Activated CD4-positive, alpha-beta T cell treated with anti-CD3 and anti-CD28 coated beads, Interleukin-2, amount 50 U/mL, for 4 hours (primary cell): ENCODE data around the gene MTHFSD.
A peak's percentile ranks its signal among the peaks of the same experiment; 100 is the strongest.

Source experiments
- DNase-seq, 2 experiments: peaks; one replicate each; pipeline ENCODE4 v3.0.0-alpha.2; 2020

The MTHFSD gene

DNA sequence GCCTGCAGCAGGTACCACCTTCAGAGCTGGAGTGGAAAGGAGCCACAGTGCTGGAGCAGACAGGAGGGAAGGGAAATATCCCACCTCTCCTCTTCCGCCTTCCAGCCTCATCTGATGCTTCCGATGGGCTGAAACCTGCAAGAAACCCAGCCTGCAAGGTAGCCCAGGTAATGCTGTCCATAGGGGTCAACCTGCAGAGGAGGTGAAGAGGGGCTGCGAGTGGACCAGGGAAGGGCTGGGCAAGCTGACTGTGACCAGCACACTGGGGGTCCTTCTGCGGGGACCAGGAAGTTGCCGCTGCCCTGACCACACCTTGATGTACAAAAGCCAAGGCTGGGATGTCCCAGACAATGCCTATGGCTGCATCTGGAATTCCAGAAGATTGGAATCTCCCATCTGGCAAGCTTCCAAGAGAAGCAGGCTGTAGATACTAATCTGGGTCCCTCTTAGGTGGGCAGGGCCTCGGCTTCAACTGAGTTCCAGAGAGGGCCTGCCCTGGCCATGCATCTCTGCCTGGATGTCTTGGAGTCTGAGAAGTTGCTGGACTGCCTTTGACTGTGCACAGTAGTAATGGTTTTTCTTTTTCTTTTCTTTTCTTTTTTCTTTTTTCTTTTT, 29.1 kb upstream of the MTHFSD start:
- DNase-seq, result no peak

DNA sequence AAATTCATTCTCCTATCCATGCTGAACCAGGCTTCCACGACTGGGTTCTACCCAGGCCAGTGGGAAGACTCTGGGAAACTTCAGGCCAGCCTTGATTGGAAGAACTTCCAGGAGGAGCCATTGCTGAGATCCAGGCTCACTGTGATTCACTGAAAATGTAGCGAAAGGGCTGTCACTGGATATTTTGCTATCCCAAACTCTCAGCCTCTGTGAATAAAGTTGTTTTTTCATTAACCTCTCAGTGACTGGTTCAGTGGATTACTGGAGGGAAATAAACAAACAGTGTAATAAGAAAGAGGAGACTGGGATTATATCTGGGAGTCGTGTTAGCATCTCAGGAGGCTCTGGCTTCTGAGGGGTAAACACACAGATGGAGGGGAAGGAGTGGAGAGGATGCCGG, 26.4 kb upstream of the MTHFSD start:
- no peak for DNase-seq

DNA sequence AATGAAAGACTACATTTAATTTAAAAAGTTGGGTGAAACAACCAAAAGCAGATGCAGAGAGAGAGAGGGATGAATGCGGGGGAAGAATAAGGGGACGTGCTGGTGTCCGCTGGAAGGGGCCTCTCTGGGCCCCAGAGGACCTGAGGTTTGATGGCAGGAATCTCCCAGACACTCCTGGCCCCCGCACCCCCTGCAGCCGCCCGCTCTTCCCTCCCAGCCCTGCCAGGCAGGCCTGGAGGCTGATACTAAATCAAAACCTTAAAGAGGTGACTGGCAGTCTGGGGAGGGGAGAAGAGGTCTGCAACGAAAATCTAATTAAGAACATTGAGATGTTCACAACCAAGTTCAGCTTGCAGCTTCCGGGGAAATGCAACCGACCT, 25.7 kb upstream of the MTHFSD start:
- no peak for DNase-seq

DNA sequence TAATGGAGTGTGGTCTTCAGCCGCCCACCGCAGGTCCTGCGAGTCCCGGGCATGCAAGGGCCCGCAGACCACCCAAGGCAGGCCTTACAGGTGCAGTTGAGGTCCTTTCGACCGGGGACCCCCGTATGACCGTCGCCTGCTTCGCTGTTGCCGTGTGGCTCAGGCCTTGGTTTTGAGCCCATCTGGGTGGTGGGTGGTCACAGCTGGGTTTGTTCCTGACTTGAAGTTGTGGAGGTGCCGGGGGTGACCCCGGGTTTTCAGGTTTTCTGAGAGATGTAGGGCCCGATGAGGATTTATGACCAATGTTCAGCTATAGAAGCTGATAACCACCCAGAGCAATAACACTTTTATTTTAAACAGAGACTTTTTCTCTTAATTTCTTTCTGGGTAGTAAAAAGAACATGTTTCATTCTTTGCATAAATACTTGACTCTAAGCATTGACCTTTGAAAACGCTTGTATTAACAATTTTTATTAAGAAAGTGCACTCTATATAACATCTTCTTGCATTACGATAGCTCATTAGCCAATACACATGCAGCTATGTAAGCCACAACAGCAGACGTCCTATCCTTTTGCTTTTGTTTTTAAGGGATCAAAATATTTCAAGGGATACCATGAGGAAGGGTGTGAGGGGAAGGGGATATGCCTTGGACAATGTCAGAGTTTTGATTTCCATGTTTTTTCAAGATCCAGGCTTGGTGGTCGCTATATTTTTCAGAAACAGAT, 25.2 kb upstream of the MTHFSD start:
- no peak for DNase-seq

DNA sequence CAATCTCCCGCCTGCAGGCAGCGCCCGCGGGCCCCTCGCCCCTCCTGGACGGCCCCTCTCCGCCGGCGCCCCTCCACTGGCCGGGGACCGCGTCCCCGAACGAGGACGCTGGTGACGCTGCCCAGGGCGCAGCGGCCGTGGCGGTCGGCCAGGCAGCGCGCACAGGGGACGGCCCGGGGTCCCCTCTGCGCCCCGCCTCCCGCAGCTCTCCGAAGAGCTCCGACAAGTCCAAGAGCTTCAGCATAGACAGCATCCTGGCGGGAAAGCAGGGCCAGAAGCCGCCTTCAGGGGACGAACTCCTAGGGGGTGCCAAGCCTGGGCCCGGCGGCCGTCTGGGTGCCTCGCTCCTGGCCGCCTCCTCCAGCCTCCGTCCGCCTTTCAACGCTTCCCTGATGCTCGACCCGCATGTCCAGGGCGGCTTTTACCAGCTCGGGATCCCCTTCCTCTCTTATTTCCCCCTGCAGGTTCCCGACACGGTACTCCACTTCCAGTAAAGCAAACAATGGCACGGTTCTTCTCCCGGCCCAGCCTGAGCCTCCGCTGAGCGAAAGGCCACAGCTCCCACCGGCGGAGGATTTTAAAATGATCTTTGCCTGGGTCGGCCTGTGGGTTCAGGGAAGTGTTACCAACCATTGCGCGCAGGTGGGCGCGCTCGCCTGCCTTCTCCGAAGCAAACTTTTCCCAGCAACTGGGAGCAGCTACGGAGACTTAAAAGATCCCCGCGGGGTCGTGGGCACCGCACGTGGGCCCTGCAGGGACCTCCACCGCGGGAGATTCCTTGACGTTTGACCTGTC, 24.4 kb upstream of the MTHFSD start:
- no peak for DNase-seq

DNA sequence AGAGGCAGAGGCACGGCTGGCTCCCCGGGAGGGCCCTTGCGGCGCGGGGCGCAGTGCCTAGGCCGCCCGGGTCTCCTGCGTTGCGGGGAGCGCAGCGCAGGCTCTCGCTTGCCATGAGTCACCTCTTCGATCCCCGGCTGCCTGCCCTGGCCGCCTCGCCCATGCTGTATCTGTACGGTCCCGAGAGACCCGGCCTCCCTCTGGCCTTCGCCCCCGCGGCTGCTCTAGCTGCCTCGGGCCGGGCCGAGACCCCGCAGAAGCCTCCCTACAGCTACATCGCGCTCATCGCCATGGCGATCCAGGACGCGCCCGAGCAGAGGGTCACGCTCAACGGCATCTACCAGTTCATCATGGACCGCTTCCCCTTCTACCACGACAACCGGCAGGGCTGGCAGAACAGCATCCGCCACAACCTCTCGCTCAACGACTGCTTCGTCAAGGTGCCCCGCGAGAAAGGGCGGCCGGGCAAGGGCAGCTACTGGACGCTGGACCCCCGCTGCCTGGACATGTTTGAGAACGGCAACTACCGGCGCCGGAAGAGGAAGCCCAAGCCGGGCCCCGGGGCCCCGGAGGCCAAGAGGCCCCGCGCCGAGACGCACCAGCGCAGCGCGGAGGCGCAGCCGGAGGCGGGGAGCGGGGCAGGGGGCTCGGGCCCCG, 23.7 kb upstream of the MTHFSD start:
- no peak for DNase-seq

DNA sequence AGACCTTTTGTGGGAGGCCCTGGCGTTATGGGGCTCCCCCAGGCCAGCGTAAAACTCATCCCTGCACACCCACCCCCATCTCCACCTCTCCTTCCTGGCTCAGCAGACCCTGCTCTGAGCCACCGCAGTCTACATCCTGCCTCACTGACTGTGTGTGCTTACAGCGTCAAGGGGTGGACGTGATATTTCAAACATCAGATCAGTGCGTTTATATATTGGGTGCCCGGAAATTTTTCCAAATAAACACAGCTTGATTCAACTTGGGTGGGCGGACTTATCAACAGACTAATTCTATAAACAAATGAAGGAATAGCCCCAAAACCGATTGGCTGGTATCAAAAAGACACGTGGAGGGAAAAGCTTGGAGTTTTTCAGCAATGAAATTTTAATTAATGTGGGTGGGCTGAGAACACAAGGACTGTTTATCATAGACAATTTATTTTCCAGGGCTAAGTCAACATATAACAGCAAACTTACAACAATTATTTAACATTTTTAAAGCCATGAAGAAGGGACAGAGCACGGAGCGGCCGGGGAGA, 23.1 kb upstream of the MTHFSD start, which contains the start of gene FOXL1:
Gene FOXL1, plus strand, starts transcription at position 489 of the 539 bp plus-strand sequence. CDS start 175 bp downstream, outside the sequence.
- DNase-seq, result no peak

DNA sequence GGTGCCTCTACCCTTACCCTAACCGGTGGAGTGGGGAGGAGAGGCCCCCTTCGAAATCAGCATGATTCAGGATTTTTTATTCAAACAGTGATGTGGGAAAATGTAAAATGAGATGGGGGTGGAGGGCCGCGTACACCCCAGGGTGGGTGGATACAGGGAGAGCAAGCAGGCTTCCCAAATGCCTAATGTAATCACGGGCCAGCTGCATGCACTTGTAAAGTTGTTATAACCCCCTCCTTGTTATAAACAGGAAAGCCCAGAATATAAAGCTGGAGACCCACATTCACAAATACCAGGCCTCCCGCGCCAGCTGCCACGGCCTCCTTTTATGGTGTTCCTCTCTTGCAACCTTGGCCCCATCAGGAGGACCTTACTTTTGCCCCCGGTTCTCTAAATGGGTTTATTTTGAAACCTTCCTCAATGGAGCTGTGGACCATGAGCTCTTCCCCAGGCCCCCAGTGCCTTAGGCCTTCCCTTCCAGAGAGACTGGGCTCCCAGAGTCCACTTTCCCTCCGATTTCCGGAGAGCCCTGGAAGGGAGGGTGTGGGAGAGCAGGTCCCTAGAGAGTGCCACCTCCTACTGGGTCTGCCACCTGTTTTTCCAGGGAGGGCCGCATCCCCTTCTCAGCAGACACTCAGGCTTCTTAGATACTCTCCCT, 22.4 kb upstream of the MTHFSD start:
- DNase-seq, result no peak

DNA sequence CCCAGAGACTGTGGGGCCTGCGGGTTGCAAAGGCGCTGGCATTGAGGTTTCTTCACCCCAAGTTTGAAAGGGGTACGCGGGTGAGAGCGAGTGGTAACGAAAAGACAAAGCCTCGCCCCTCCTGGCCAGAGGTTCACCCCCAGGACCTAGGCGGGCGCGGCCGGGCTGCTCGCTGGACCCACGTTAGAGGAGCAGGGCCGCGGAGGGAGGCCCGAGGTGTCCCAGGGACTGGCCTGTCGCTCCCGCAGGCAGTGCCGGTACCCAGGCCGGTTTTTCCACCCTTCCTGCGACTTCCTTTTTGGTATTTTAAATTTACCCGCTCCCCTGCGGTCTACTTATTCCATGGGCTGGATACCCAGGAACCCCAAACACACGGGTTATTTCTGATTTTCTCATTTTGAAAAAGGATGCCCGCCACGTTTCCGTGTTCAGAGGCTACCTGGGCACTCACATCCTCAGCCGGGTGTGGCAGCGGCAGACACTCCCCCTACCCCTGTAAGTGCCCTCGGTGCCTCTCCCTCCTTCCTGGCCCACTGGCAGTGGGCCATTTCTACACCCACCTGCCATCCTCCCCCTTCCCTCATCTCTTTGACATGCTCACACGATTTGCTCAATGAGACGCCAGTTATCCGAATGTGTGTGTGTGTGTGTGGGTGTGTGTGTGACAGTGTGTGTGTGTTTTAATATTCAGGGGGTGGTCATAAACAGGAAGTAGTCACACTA, 21.7 kb upstream of the MTHFSD start:
- no peak for DNase-seq

DNA sequence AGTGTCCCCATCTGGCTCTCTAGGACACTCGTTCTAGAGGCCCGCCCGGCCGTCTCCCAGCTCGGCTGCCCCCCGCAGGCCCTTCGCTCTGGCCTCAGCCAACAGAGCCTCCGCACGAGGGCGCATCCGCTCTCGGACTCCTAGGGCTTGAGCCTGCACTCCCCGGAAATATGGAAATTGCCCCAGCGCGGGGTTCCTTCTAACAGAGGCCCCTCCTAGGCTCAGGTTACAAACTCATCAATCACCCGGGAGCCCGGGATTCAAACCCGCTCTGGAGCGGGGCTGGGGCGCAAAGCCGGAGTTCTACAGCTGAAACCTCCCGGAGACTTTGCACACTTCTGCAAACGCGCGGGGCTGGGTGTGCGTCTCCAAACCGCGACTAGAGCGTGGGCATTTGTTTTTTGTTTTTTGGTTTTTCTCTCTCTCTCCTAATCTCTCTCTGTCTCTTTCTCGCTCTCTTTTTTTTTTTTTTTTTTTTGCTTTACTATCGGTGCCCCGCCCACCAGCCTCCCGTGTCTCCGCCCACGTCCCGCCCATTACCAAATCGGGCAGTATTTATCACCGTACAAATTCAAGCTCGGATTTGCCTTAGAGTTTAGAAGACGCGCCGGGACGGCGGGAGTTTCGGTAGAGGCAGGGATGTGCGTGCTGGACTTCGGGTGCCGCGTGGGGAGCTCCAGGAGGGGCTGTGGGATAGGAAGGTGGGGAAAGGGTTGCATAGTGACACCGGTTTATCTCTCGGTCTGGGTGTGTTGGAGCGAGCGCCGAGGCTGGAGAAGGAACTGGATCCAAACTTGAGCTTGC, 20.9 kb upstream of the MTHFSD start:
- DNase-seq, result peak; percentile 34 to 37

DNA sequence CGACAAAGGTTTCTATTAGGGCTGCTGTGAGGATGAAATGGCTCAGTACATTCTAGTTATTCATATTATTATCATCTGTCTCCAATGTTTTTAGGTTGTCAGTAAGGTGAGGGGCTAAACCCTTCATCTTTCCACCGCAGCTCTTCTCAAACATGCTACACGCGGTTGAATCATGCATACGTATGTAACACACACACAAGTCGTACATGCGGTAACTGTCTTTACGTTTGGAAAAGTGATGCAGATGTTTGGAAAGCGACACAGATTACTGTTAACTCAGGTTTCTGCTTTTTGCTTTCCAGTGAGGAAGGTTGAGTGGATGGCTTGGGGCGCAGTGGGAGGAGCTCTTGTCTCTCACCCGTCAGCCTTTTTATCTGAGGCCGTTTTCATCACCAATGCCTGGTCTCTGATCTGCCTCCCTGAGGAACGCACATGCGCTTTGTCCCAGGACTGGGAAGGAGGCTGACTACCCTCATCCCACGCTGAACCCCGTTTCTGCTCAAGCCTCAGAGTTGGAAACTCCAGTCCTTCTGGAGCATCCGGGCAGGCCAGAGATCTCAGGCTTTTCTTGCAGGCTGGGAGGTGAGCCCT, 20.2 kb upstream of the MTHFSD start:
- DNase-seq, result no peak

DNA sequence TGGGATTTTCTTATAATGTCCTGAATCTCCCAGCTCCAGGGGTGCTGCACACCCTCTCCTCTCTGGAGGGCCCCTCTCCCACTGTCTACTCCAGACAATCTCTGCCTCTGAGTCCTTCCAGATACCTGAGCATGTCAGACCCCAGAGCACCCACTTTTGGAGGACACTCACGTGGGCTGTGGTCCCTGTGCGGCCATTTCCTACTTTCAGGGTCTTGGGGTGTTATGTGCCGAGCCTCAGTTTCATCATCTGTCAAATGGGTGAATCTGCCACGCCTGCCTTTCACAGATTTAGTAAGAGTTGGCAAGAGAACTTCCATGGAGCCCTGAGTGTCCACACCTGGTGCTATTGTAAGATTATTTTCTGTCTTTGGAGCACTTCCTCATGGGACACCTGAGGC, 19.6 kb upstream of the MTHFSD start:
- DNase-seq, result no peak

DNA sequence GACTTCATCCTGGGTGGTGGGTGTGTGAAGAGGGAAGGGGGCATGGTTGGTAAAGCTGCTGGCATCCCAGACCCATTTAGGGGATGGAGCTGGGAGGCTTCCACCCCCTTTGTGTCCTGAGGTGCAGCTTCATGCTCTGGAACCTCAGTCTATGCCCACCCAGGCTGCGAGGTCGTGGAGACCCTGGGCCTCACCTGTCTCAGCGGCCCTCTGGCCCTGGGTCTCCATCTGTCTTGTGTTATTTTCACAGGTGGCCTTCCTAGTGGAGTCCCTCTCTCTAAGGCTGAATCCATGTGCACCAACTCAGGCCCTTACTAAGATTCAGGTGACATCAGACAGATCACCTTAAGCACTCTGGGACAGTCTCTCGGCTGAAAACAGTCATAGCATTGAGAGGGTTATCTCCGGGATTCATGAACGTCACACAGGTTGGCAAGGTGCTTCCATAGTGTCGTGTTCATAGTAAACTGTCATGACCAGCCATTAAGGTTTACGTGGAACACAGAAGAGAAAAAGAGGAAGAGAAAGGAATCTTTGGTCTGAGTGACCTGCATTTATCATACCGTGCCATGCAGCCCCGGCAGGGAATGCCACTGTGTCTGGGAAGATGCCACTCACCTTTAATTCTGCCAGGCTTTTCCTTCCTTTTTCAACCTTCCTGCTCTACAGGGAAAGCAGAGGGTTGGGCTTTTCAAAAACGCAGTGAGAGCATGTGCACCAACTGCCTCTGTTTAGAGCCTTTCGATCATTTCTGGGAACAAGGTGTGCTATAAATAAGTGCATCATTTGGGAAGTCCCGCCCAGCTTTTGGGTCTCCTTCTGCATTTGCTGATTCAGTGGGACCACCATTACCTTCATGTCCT, 18.8 kb upstream of the MTHFSD start:
- DNase-seq, result no peak

DNA sequence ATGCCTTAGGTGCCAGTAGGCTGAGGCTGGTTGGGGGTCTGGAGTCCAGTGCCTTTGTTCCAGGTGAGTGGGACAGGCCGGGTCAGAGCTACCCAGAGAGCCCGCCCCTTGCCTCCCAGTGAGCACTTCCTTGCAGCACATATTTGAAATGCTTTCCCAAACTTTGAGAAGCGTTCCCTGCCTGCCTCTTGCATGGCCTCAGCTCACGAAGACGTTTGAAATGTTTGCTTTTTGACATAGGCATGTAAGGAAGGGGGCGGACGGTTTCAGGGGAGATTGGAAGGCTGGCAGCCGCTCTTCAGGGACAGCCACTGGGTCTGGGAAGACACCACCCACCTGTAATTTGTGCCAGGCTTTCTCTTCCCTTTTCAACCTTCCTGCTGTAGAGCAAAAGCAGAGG, 18.2 kb upstream of the MTHFSD start:
- no peak for DNase-seq

DNA sequence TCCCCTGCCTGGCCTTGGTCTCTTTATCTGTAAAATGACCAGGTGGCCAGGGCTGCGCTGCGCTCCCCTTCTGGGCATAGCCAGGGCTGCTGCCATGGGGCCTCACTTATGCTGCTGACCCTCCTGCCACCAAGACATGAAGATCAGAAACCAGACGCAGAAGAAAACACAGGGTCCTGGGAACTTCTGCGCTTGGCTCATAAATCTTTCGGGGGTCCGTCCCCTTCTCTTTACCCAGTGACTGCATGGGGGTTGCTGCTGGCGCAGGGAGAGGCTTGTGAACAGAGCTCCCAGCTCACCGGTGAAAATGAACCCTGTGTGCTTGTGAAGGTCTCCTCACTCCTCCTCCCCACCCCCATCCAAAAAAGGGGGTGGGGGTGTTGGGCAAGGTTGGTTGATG, 17.6 kb upstream of the MTHFSD start:
- no peak for DNase-seq

DNA sequence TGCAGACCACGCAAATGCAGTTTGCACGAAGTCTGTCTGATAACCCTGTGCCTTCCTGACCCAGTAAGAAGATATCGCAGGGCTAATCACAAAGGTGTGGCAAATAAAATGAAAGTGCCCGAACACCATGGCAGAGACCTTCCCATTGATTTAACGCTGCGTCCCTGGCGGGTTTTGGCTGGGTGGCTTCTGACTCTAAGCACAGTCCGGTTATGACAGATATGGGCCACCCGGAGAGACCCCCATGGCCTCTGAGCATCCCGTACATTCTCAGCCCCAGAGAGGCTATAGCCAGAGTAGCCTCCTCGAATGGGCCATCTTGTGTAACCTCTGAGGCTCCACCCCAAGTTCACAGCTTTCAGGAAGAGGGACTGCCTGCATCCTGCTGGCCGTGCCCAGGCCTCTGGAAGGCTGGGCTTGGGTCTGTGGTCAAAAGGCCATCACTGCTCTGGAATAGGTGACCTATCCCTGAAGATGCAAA, 17.0 kb upstream of the MTHFSD start:
- no peak for DNase-seq

DNA sequence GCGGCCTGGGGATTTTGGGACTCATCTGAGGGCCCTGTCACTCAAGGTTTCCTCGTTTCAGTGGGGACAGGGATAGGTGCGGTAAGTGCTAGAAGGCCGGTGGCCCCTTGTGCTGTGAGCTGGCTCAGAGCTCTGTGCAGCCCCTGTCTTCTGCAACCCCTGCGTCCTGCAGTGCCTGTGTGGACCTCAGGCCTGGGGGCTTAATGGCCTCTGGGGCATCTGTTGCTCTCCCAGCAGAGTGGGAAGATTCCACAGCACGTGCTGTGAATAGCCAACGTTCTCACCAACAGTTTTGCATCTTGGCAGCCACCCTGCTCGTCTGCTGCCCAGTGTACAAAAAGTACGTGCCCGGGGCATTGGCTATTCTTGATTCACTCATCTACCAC, 16.5 kb upstream of the MTHFSD start:
- no peak for DNase-seq

DNA sequence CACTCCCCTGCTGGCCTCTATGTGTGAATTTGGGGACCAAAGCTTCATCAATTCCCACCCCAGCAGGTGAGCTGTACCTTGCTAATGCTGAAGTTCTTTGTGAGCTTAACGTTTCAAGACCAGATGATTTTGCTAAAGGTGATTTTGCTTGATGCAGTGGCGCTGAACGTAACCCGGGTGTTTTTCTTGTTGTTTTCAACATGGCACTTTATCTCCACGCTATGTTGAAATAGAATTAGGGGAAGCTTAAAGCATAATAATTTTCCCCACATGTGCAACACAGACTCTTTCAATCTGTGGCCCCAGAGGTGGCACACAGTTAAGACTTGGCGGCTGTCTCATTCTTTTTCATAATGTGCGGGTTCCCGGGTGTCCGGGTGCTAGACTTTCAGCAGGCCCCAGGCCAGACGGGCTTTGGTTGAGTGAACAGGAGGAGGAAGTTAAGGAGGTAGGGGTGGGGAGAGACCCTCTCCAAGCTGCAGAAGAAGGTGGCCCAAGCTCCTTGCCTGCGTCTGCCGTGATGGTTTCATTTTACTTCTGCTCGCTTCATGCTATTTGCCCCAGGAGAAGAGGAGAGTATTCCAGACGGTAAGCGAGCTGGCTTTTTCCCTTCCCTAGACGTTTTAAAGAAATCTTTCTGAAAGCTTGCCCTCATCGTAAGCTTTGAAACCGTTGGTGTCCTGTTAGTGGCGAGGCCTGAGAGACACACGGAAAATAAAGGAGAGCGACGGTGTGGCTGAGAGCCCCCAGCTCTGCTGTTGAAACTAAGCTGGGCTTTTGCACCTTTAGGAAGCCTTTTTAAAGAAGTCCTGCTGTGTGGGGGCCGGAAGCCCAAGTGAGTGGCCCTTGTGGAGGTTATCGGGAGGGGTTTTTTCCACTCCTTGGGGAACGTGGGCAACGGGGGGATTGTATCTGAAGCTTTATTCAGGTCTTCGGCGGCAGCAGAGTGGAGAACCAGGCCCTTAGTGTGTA, 15.8 kb upstream of the MTHFSD start:
- no peak for DNase-seq
